Inflammatory macrophage treated with lipopolysaccharide for 4 hours (primary cell): ENCODE measurements around the gene KIAA1217.

Source experiments
- DNase-seq: peaks from one replicate; pipeline ENCODE4 v3.0.0-alpha.2; 2020

The KIAA1217 gene

DNA sequence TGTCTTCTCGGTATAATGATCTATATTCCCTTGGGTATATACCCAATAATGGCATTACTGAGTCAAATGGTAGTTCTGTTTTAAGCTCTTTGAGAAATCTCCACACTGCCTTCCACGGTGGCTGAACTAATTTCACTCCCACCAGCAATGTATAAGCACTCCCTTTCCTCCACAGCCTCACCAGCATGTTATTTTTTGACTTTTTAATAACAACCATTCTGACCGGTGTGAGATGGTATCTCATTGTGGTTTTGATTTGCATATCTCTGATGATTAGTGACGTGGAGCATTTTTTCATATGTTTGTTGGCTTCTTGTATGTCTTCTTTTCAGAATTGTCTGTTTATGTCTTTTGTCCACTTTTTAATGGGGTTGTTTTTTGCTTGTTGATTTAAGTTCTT lies 33.6 kb downstream of the KIAA1217 start:
- no peak for DNase-seq

GRCh38 chr10:24246365-24246764 lies 37.4 kb downstream of the KIAA1217 start:
- DNase-seq: no peak

- DNase-seq: no peak
Observed at GRCh38 chr10:24247841-24248240, 38.9 kb downstream of the KIAA1217 start.

DNA sequence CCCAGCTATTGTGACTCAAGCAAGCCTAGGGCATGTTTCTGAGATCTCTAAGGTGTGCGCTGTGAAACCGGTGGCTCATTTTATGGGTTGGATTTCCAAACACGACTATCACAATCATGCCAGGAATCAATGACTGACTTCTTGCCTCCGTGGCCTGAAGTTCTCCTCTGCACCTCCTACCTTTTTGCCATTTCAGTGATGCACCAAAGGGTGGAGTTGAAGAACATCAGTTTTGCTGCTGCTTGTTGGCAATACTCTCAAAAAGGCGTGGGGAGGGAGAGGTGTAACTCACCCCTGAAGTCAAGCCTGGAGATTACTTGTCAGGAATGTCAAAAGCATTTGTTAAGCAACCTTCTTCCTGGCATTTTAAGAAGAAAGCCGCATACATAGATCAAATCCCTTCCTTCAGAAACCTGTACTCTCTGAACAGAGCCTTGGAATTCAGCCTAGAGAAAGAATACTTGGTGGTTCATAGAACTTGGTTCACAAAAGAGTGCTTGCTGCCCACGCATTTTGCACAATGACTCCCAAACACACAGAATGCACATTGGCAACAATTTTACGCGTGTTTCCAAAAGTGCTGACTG lies 41.0 kb downstream of the KIAA1217 start:
- DNase-seq: no peak

- no peak for DNase-seq
Observed at GRCh38 chr10:24251547-24251946, 42.6 kb downstream of the KIAA1217 start.

GRCh38 chr10:24254180-24254579 lies 45.2 kb downstream of the KIAA1217 start:
- DNase-seq: no peak

DNA sequence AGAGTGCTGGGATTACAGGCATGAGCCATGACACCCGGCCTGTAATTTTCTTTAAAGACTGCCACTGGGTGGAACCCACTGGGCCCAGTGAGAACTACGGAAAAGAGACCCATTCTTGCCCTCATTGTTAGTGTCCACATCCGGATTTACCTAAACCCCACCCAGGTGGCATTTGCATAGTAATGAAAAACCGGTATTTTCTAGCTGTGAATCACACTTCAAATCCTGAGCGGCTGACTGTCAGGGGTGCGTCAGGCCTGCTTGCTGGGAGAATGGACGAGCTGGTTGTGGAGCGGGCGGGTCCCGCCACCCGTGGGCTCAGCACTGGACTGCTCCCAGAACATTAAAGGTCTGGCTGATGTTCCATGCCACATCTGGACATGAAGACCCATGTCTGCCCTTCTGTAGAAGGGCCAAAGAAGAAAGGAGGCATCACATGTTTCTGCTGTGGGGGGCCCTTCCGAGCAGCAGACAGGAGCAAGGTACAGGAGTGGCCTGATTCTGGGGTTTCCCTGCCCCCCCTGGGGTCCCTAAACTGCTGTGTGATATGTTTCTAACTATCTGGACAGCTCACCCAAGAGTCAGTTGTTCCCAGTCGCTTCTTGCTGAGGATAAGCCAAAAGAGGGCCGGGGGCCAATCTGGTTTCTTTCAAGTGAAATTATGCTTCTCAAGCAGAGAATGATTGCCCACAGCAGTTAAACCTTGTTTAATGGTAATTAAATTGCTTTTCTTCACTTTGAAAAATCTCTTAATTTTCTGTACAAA lies 46.4 kb downstream of the KIAA1217 start:
- no peak for DNase-seq

GRCh38 chr10:24255881-24256311 lies 47.0 kb downstream of the KIAA1217 start:
- DNase-seq: no peak

DNA sequence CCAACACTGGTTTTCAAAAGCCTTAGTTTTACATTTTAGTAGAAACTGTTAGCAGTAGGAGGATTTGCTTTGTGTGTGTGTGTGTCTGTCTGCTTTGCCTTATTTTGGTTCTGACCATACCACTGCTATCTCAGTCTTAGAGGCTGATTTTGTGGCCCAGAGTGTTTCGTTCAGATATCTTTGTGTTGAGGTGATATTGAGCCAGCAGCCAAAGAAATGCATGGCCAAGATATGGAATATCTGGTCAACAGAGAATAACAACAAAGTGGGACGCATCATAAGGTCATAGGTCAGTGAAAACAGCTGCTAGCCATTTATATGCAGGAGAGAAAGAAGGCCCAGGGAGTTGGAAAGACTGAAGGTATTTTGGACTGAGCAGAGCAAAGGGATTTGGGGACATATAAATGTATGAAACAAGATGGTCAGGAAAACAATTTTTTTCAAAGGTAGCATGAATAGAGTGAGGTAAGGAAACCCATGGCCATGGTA lies 47.7 kb downstream of the KIAA1217 start:
- no peak for DNase-seq

DNA sequence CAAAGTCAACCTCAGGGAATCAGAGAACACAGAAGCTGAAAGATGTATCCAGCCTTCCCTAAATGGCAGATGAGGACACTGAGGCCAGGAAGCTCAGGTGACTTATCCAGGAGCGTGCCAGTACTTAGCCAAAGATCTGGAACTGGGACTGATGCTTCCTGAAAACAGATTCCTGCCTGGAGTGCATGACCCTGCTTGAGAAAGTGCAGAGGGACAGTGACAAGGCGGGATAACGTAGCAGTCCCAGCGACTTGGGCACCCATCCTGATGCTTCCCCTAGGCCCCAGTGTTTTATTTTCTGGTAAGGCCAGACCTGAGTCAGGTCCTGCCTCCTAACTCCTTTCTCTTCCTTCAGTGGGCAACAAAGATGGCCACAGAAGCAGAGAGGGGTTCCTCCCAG lies 48.6 kb downstream of the KIAA1217 start:
- DNase-seq: no peak

GRCh38 chr10:24259365-24260130 lies 50.6 kb downstream of the KIAA1217 start:
- DNase-seq: no peak

GRCh38 chr10:24261627-24262026 lies 52.7 kb downstream of the KIAA1217 start:
- DNase-seq: no peak

- no peak for DNase-seq
Observed at GRCh38 chr10:24262929-24263590, 54.1 kb downstream of the KIAA1217 start.

GRCh38 chr10:24269476-24269875 lies 60.5 kb downstream of the KIAA1217 start:
- no peak for DNase-seq

GRCh38 chr10:24272374-24272773 lies 63.4 kb downstream of the KIAA1217 start:
- DNase-seq: no peak

GRCh38 chr10:24277277-24277676 lies 68.3 kb downstream of the KIAA1217 start:
- no peak for DNase-seq

- no peak for DNase-seq
Observed at GRCh38 chr10:24277771-24278170, 68.8 kb downstream of the KIAA1217 start.

GRCh38 chr10:24278176-24278889 lies 69.4 kb downstream of the KIAA1217 start:
- DNase-seq: no peak

- no peak for DNase-seq
Observed at GRCh38 chr10:24279166-24279565, 70.2 kb downstream of the KIAA1217 start.

- DNase-seq: no peak
Observed at GRCh38 chr10:24287559-24288195, 78.7 kb downstream of the KIAA1217 start.

DNA sequence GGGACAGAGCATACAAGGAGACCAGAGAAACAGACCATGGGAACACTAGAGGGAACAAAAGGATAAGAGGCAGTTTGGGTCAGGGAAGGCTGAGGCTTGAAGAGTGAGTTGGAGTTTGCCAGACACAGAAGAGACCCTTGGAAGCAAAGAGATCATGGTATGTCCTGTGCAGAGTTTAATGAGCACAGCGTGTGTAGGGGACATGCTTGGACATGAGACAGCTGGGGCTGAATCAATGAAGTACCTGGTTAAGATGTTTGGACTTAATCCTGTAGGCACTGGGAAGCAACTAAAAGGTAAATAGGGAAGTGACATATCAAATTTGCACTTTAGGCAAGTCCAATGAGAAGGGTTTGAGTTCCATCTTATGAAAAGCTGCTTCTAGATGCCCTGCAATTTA lies 79.6 kb downstream of the KIAA1217 start:
- no peak for DNase-seq

DNA sequence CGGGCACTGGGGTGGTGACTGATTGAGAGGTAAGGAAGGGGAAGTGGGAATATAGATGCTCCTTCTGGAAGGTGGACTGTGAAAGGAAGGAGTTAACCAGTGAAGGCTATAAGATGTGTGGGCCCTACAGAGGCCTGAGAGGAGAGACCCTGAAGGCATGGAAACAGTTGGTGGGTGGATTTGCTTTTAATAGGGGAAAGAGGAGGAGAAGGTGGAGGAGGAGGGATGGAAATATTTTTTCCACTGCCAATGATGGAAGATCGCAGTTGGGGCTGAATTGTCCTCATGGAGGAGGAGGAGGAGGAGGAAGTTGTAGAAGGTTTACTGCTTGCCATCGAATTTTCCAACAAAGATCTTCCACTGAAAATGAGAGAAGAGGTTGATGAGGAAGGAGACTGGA lies 80.3 kb downstream of the KIAA1217 start:
- no peak for DNase-seq
